MCF 10A (cell line): Measurements from ENCODE around the gene ECT2L. TPM values are rescaled to one million over a fixed set of nuclear protein-coding genes. Genes with fewer than 3 reads are reported as not detected.

ENCODE experiments used
- BruUV-seq: library from RNA; stranded (reverse); fragments of 400-500 nt; replicated peaks from 2 replicates; lab custom pipeline; 2021; lab: Mats Ljungman, UMichigan
- CTCF ChIA-PET: fragments of 300-600 bp; sonication (Branson Sonifier 250); formaldehyde crosslinking; extraction: SDS; loops from one replicate; lab custom pipeline; 2021; ENCODE audit warnings: antibody characterized with exemption, inconsistent platforms; lab: Yijun Ruan, JAX
- POLR2A ChIA-PET: fragments of 300-600, 350-650 bp; sonication (Branson Sonifier 250); formaldehyde crosslinking; extraction: SDS; loops from one replicate; lab custom pipeline; 2020; ENCODE audit warnings: antibody characterized with exemption, inconsistent platforms; lab: Yijun Ruan, JAX
- DNase-seq: peaks from one replicate; pipeline ENCODE4 v3.0.0-alpha.2; 2018; ENCODE audit not compliant: unreplicated experiment
- H3K27ac Mint-ChIP-seq: one replicate; pipeline ENCODE4 v1.8.0; 2022; ENCODE audit warnings: mild to moderate bottlenecking, low read depth, mixed read lengths; ENCODE audit not compliant: unreplicated experiment
- H3K27me3 Mint-ChIP-seq: one replicate; pipeline ENCODE4 v1.8.0; 2022; ENCODE audit warnings: mixed read lengths; ENCODE audit not compliant: insufficient read depth, unreplicated experiment
- H3K36me3 Mint-ChIP-seq: one replicate; pipeline ENCODE4 v1.8.0; 2022; ENCODE audit warnings: mild to moderate bottlenecking, moderate library complexity, mixed read lengths; ENCODE audit not compliant: insufficient read depth, unreplicated experiment
- H3K4me1 Mint-ChIP-seq: one replicate; pipeline ENCODE4 v1.8.0; 2022; ENCODE audit warnings: mixed read lengths; ENCODE audit not compliant: insufficient read depth, unreplicated experiment
- H3K4me3 Mint-ChIP-seq: one replicate; pipeline ENCODE4 v1.8.0; 2022; ENCODE audit warnings: mild to moderate bottlenecking, moderate library complexity, mixed read lengths; ENCODE audit not compliant: unreplicated experiment
- H3K9me3 Mint-ChIP-seq: one replicate; pipeline ENCODE4 v1.8.0; 2022; ENCODE audit warnings: mixed read lengths; ENCODE audit not compliant: unreplicated experiment
- intact Hi-C: fragments of 100-400 bp; cut with micrococcal nuclease; formaldehyde crosslinking; loops from 2 replicates; pipeline ENCODE4 v1.14.1; 2022
- total RNA-seq: library from RNA; stranded (reverse); gene quantifications from 2 replicates; pipeline ENCODE4 v1.2.3, GENCODE V29; 2022
- TF ChIP-seq, protein P1 (sequence below): fragments of 200-600 bp; IDR thresholded peaks from one replicate; pipeline ENCODE4 v1.8.0; 2022; ENCODE audit warnings: antibody characterized with exemption, mild to moderate bottlenecking; ENCODE audit not compliant: unreplicated experiment

Gene ECT2L
- total RNA-seq, 1 experiment from 2014 or later = not detected

DNA sequence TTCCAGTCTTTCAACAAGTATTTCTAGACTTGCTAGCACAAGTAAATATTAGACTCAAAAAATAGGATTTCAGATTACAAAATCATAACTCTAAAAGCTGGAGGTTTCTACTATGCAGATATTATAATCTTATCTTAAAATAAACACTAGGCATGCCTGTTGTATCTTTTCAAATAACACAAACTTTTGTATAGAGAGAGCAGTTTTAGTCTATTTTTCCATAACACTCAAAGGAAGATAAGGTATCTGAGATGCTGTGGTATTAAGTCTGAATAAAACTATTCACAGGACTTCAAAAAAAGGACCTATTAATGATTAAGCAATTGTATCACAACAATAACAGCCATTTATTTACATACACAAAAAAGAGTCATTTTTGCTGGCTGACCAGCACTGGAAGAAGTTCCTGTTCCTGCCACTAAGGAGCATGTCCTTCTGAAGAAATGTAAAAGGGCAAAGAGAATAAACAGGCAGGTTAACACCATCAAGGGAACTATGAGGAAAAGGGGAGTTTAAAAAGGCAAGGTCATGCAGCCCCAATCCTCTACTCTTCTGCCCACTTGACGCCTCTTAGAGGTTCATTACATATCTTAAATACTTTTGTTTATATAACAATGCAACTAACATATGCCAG lies 152.8 kb downstream of the ECT2L start:
- Mint-ChIP-seq H3K27ac (no peak overlapping the region), H3K36me3 (peaks cover 12% of the 10 kb centered on the region), H3K27me3 (no peaks in the 10 kb centered on the region), H3K9me3 (peaks cover under 1% of the 10 kb centered on the region), H3K4me1 (peaks cover 17% of the 10 kb centered on the region), H3K4me3 (no peak overlapping the region)
- DNase-seq = no peak
- intact Hi-C loops = no loop called here
- TF ChIP-seq, protein P1, sequence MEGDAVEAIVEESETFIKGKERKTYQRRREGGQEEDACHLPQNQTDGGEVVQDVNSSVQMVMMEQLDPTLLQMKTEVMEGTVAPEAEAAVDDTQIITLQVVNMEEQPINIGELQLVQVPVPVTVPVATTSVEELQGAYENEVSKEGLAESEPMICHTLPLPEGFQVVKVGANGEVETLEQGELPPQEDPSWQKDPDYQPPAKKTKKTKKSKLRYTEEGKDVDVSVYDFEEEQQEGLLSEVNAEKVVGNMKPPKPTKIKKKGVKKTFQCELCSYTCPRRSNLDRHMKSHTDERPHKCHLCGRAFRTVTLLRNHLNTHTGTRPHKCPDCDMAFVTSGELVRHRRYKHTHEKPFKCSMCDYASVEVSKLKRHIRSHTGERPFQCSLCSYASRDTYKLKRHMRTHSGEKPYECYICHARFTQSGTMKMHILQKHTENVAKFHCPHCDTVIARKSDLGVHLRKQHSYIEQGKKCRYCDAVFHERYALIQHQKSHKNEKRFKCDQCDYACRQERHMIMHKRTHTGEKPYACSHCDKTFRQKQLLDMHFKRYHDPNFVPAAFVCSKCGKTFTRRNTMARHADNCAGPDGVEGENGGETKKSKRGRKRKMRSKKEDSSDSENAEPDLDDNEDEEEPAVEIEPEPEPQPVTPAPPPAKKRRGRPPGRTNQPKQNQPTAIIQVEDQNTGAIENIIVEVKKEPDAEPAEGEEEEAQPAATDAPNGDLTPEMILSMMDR = no peak
- ChIA-PET POLR2A (interaction anchor here (1.6 kb wide), 1 partner anchor 9 kb away, joined by 5 read pairs; no protein-coding TSS in a partner anchor), CTCF (no interaction called here)
- no TSS peak for BruUV-seq

DNA sequence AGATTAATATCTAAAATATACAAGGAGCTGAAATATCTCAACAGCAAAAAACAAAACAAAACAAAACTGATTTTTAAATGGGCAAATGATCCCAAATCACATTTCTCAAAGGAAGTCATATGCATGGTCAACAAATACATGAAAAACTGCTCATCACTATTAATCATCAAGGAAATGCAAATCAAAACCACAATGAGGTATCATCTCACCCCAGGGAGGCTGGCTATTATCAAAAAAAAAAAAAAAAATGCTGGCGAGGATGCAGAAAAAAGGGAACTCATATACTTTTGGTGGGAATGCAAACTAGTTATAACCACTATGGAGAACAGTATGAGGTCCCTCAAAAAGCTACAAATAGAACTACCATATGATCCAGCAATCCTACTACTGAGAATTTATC lies 157.6 kb downstream of the ECT2L start:
- intact Hi-C loops = no loop called here
- Mint-ChIP-seq H3K36me3 (no peaks in the 10 kb centered on the region), H3K4me3 (no peak overlapping the region), H3K9me3 (peaks cover 7% of the 10 kb centered on the region), H3K27me3 (no peaks in the 10 kb centered on the region), H3K27ac (no peak overlapping the region), H3K4me1 (peaks cover 34% of the 10 kb centered on the region)
- TF ChIP-seq, protein P1 = no peak
- ChIA-PET POLR2A (interaction anchor here (1.9 kb wide), 1 partner anchor 34 kb away, joined by 4 read pairs; no protein-coding TSS in a partner anchor), CTCF (no interaction called here)
- no TSS peak for BruUV-seq
- DNase-seq = peak; percentile 35

Other genes starting within 250 kb of the ECT2L start
- gene CCDC28A, start 22.3 kb upstream of the ECT2L start, total RNA-seq = 14.8 and 15.8 TPM in 2 replicates
- gene REPS1, start 192.2 kb downstream of the ECT2L start, total RNA-seq = 54.8 and 65.3 TPM in 2 replicates
- gene ABRACL, start 232.7 kb downstream of the ECT2L start, total RNA-seq = 24.0 and 36.8 TPM in 2 replicates